ENCODE results near the gene DDI1. TPM values are rescaled to one million over a fixed set of nuclear protein-coding genes. Genes with fewer than 3 reads are reported as not detected.

Gene DDI1
- total RNA-seq, result not detected in 2 replicates

DNA sequence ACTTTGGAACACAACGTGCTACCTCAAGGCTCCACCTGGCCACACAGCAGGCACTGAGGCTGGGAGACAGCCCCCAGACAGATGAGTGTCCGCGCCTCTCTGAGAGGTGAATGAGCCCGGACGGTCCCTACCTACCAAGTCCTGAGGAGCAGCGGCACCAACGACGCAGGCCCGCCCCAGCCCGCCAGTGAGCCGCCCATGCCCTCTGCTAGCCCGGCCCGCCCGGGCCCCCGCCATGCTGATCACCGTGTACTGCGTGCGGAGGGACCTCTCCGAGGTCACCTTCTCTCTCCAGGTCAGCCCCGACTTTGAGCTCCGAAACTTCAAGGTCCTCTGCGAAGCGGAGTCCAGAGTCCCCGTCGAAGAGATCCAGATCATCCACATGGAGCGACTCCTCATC lies at the start of gene DDI1:
Gene DDI1 (plus strand): TSS at position 53 of the 400 bp plus-strand sequence. CDS start 183 bp downstream, at position 236.

Other genes starting within 250 kb of the DDI1 start
- gene PDGFD, start 127.5 kb downstream of the DDI1 start, total RNA-seq, result 3.5 and 4.0 TPM in 2 replicates